Breast epithelium (tissue), 3 donors: ENCODE measurements around the gene MUC16.

Experiments used
- CTCF ChIP-seq, 3 donors: fragments of 450-650 bp; IDR thresholded peaks; one replicate each; pipeline ENCODE4 v1.5.1; 2016 to 2017; ENCODE audit warnings: antibody characterized with exemption in 3 of 3, mild to moderate bottlenecking in 3 of 3, moderate library complexity in 3 of 3
- POLR2A ChIP-seq: fragments of 450-650 bp; IDR thresholded peaks from one replicate; pipeline ENCODE4 v1.6.1; 2016; ENCODE audit warnings: antibody characterized with exemption, mild to moderate bottlenecking, moderate library complexity
- POLR2AphosphoS5 ChIP-seq, 3 donors: sonication (generic); formaldehyde crosslinking; IDR thresholded peaks; one replicate each; pipeline ENCODE4 v1.6.1; 2017; ENCODE audit warnings: antibody characterized with exemption in 3 of 3

GRCh38 chr19:9013988-9014387, 3.8 kb upstream of the MUC16 start:
- TF ChIP-seq CTCF (IDR thresholded peaks at IDR 0.05) (no peak), POLR2A (no peak), POLR2AphosphoS5 (IDR thresholded peaks at IDR 0.05) (no peak)
